GM08714 (cell line): ENCODE data around the gene NRXN3.

ENCODE experiments used
- H3K4me3 ChIP-seq: fragments of 200-500 bp; sonication (Bioruptor generic); 2 replicates; pipeline ENCODE4 v1.5.1; 2014; ENCODE audit warnings: mild to moderate bottlenecking, low read length, inconsistent platforms
- ZNF274 ChIP-seq: IDR thresholded peaks from 2 replicates; pipeline ENCODE4 v1.6.1; 2012; ENCODE audit warnings: mild to moderate bottlenecking, low read depth, low read length

NRXN3 gene

DNA sequence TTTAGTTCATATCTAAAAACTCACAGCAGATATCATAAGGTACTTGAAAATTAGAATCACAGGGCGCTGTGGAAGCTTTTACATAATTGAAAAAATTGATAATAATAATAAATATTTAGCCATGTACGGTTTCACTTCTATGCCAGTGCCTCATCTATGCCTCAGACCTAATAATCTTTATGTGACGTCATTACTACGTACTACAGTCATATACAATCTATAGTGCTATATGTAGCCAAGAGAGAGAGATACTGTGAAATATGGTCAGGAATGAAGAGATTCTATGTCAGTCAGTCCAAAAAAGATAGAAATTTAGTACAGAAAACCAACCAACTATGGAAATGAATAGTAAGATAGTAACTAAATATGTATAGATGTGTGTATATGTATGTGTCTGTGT is 1010.5 kb downstream of the NRXN3 start:
- H3K4me3 ChIP-seq = no peak overlapping the region
- no peak for TF ChIP-seq ZNF274

GRCh38 chr14:79186523-79186922 is 1016.4 kb downstream of the NRXN3 start:
- no peak overlapping the region for H3K4me3 ChIP-seq
- TF ChIP-seq ZNF274 = no peak

DNA sequence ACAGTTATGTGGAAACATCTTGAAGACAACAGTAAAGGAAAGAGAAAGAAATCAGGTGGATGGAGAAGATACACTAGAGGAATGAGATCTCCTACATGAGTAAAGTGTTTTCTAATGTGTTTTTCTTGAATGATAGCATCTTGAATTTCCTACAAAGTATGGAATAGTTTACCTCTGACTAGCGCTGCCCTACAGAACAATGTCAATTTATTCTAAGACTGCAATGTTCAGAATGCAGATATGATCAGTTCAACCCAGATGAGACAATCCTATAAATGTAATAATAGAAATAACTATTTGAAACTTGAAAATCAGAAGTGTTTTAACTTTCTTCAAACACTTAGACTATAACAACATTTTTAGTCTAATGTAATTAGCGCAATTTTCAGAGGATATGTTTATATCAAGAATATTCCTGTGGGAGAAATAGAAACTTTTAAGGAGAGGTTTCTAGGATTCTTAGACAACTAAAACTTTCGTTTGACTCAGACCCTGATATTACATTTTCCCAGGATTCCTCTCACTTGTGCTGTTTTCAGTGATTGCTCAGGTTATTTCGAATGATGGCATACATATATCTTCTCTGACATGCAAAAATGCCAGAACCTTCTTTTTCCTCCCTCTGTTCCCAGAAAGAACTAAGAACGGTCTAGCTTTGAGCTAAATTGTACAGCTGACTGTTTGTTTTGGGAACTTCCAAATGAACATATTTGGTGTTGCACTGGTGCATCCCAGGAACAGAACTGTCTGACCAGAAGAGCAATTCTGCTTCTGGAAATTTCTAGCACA is 1023.7 kb downstream of the NRXN3 start:
- no peak for TF ChIP-seq ZNF274
- H3K4me3 ChIP-seq = no peak overlapping the region

- no peak for TF ChIP-seq ZNF274
- no peak overlapping the region for H3K4me3 ChIP-seq
These were observed 1026.0 kb downstream of the NRXN3 start for GRCh38 chr14:79196216-79196615.

- no peak for TF ChIP-seq ZNF274
- no peak overlapping the region for H3K4me3 ChIP-seq
These were observed 1027.3 kb downstream of the NRXN3 start for GRCh38 chr14:79197516-79197915.

GRCh38 chr14:79199217-79199616 is 1029.0 kb downstream of the NRXN3 start:
- no peak overlapping the region for H3K4me3 ChIP-seq
- no peak for TF ChIP-seq ZNF274

GRCh38 chr14:79201564-79202207 is 1031.5 kb downstream of the NRXN3 start:
- TF ChIP-seq ZNF274 = no peak
- no peak overlapping the region for H3K4me3 ChIP-seq

GRCh38 chr14:79204591-79204990 is 1034.4 kb downstream of the NRXN3 start:
- no peak for TF ChIP-seq ZNF274
- H3K4me3 ChIP-seq = no peak overlapping the region

DNA sequence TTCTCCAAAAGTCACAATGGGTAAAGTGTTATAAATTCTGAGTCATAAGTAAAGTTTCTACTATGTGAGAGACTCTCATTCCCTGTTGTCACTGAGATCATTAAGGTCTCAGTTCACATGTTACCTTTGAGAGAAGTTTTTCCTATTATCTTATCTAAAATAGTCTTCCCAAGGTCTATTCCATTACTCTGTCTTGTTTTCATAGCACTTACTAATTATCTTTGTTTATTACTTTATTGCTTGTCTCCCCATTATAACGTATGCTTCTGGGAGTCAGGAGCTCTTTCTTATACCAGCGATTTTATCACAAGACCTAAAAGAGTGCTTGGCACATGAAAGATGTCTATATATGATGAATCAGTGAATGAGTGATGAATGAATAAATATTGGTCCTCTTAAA is 1039.2 kb downstream of the NRXN3 start:
- no peak overlapping the region for H3K4me3 ChIP-seq
- no peak for TF ChIP-seq ZNF274

GRCh38 chr14:79225815-79226214 is 1055.6 kb downstream of the NRXN3 start:
- TF ChIP-seq ZNF274 = no peak
- H3K4me3 ChIP-seq = no peak overlapping the region

DNA sequence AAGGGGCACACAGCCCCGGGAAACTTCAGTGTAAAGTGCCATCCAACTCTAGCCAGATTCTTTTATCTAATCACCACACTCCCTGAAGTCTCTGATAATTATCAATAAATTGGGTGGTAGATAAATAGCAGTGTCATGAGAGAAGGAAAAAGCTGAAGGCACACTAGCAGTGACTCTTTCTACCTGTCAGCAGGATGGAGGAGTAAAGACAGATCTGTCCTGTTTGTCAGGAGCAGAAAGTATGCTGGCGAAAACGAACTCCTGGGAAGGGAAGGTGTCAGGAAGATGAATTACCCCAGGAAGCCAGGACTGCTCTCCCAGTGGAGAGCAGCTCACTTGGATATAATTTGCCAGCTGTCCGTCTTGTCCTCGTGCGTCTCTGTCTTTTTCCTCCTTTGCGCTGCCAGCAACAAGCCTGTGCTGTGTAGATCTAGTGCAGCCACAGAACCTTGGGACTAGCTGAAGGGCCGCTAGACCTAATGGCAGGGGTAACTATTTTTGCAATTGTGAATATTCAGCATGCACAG is 1059.3 kb downstream of the NRXN3 start:
- no peak overlapping the region for H3K4me3 ChIP-seq

DNA sequence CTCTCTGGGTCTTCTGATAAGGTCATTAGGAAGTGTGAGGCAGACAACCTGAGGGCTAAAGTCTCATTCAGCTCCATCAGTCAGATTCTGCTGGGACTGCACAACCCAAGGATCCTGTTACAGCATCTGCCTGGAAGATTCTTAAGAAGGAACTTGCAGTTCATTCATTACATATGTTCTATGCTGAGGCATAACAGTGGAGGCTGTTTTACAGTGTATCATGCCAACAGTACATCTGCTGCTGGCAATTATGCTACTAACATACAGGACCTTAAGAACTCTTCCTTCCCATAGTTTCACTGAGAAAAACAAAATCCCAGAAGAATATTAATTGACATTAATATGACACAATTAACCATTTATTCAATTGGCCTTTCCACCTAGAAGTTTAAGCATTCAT is 1072.5 kb downstream of the NRXN3 start:
- TF ChIP-seq ZNF274 = no peak
- no peak overlapping the region for H3K4me3 ChIP-seq

More for the DNA sequence above, 1059.3 kb downstream of the NRXN3 start:
- TF ChIP-seq ZNF274 = no peak

DNA sequence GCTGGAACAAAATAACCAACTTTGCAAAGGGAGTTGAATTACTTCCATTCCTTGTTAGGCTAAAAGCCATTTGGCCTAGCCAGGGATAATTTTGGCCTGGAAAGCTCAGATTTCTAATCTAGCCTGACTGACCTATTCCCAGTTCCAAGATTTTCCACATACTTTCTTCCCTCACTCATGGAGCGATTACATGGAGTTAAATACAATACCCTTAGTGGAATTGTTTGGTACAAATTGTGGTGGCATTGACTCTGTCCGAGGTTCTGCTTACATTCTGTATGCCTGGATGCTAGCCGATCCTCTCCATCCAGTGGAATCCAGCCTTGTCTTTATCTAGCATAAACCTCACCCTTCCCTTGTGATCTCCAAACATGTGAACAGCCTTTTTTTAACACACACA is 1076.0 kb downstream of the NRXN3 start:
- no peak for TF ChIP-seq ZNF274
- H3K4me3 ChIP-seq = no peak overlapping the region

- TF ChIP-seq ZNF274 = no peak
- no peak overlapping the region for H3K4me3 ChIP-seq
These were observed 1078.0 kb downstream of the NRXN3 start for GRCh38 chr14:79248126-79248525.

GRCh38 chr14:79248771-79249170 is 1078.6 kb downstream of the NRXN3 start:
- TF ChIP-seq ZNF274 = no peak

More at GRCh38 chr14:79248771-79249170, 1078.6 kb downstream of the NRXN3 start:
- no peak overlapping the region for H3K4me3 ChIP-seq
